ENCODE data around the gene ACSS1.

ACSS1 gene

GRCh38 chr20:25065625-25066338 lies 7.8 kb upstream of the ACSS1 start:
- H3K27ac ChIP-seq (ENCODE audit: low read length) = no peak overlapping the region
- H3K9me3 ChIP-seq (ENCODE audit: control insufficient read depth in 2 of 2, low read length in 2 of 2) = no peaks in the 10 kb centered on the region
- H3K36me3 ChIP-seq (ENCODE audit: control insufficient read depth in 2 of 2, insufficient read depth in 2 of 2, low read length in 2 of 2) = no peaks in the 10 kb centered on the region
- H3K4me3 ChIP-seq (ENCODE audit: low read length in 2 of 2) = no peak overlapping the region
- H3K27me3 ChIP-seq (ENCODE audit: control insufficient read depth in 1 of 2, insufficient read depth in 2 of 2, low read length in 2 of 2) = peaks cover 0 to 12% of the 10 kb centered on the region in 2 donors
- peaks cover 3% of the 10 kb centered on the region for H3K4me1 ChIP-seq (ENCODE audit: control insufficient read depth, insufficient read depth, low read length)
- no peak overlapping the region for H3K9ac ChIP-seq (ENCODE audit: low read length in 2 of 2)

GRCh38 chr20:25065072-25065624 lies 7.2 kb upstream of the ACSS1 start:
- H3K36me3 ChIP-seq (ENCODE audit: control insufficient read depth in 2 of 2, insufficient read depth in 2 of 2, low read length in 2 of 2) = no peaks in the 10 kb centered on the region
- peaks cover 0 to 10% of the 10 kb centered on the region in 2 donors for H3K27me3 ChIP-seq (ENCODE audit: control insufficient read depth in 1 of 2, insufficient read depth in 2 of 2, low read length in 2 of 2)
- peaks cover 3% of the 10 kb centered on the region for H3K4me1 ChIP-seq (ENCODE audit: control insufficient read depth, insufficient read depth, low read length)
- no peak overlapping the region for H3K4me3 ChIP-seq (ENCODE audit: low read length in 2 of 2)
- H3K9me3 ChIP-seq (ENCODE audit: control insufficient read depth in 2 of 2, low read length in 2 of 2) = no peaks in the 10 kb centered on the region
- no peak overlapping the region for H3K9ac ChIP-seq (ENCODE audit: low read length in 2 of 2)
- H3K27ac ChIP-seq (ENCODE audit: low read length) = no peak overlapping the region

GRCh38 chr20:25064561-25065071 lies 6.7 kb upstream of the ACSS1 start:
- peaks cover 3% of the 10 kb centered on the region for H3K4me1 ChIP-seq (ENCODE audit: control insufficient read depth, insufficient read depth, low read length)
- H3K9me3 ChIP-seq (ENCODE audit: control insufficient read depth in 2 of 2, low read length in 2 of 2) = no peaks in the 10 kb centered on the region
- H3K27ac ChIP-seq (ENCODE audit: low read length) = no peak overlapping the region
- peaks cover 0 to 7% of the 10 kb centered on the region in 2 donors for H3K27me3 ChIP-seq (ENCODE audit: control insufficient read depth in 1 of 2, insufficient read depth in 2 of 2, low read length in 2 of 2)
- no peak overlapping the region for H3K4me3 ChIP-seq (ENCODE audit: low read length in 2 of 2)
- H3K9ac ChIP-seq (ENCODE audit: low read length in 2 of 2) = no peak overlapping the region
- H3K36me3 ChIP-seq (ENCODE audit: control insufficient read depth in 2 of 2, insufficient read depth in 2 of 2, low read length in 2 of 2) = no peaks in the 10 kb centered on the region

GRCh38 chr20:25063981-25064380 lies 6.0 kb upstream of the ACSS1 start:
- Histone ChIP-seq H3K27ac (ENCODE audit: low read length) (no peak overlapping the region), H3K9me3 (ENCODE audit: control insufficient read depth in 2 of 2, low read length in 2 of 2) (no peaks in the 10 kb centered on the region), H3K36me3 (ENCODE audit: control insufficient read depth in 2 of 2, insufficient read depth in 2 of 2, low read length in 2 of 2) (no peaks in the 10 kb centered on the region), H3K27me3 (ENCODE audit: control insufficient read depth in 1 of 2, insufficient read depth in 2 of 2, low read length in 2 of 2) (peaks cover 0 to 7% of the 10 kb centered on the region in 2 donors), H3K4me3 (ENCODE audit: low read length in 2 of 2) (no peak overlapping the region), H3K9ac (ENCODE audit: low read length in 2 of 2) (no peak overlapping the region), H3K4me1 (ENCODE audit: control insufficient read depth, insufficient read depth, low read length) (peaks cover 9% of the 10 kb centered on the region)

GRCh38 chr20:25063546-25063945 lies 5.6 kb upstream of the ACSS1 start:
- H3K9ac ChIP-seq (ENCODE audit: low read length in 2 of 2) = no peak overlapping the region
- no peak overlapping the region for H3K4me3 ChIP-seq (ENCODE audit: low read length in 2 of 2)

GRCh38 chr20:25062841-25063240 lies 4.9 kb upstream of the ACSS1 start:
- Histone ChIP-seq H3K9ac (ENCODE audit: low read length in 2 of 2) (no peak overlapping the region), H3K9me3 (ENCODE audit: control insufficient read depth in 2 of 2, low read length in 2 of 2) (no peaks in the 10 kb centered on the region), H3K4me1 (ENCODE audit: control insufficient read depth, insufficient read depth, low read length) (peaks cover 17% of the 10 kb centered on the region), H3K27ac (ENCODE audit: low read length) (no peak overlapping the region), H3K36me3 (ENCODE audit: control insufficient read depth in 2 of 2, insufficient read depth in 2 of 2, low read length in 2 of 2) (no peaks in the 10 kb centered on the region), H3K4me3 (ENCODE audit: low read length in 2 of 2) (no peak overlapping the region), H3K27me3 (ENCODE audit: control insufficient read depth in 1 of 2, insufficient read depth in 2 of 2, low read length in 2 of 2) (peaks cover 0 to 6% of the 10 kb centered on the region in 2 donors)

More at GRCh38 chr20:25063546-25063945, 5.6 kb upstream of the ACSS1 start:
- Histone ChIP-seq H3K27me3 (ENCODE audit: control insufficient read depth in 1 of 2, insufficient read depth in 2 of 2, low read length in 2 of 2) (peaks cover 0 to 7% of the 10 kb centered on the region in 2 donors), H3K36me3 (ENCODE audit: control insufficient read depth in 2 of 2, insufficient read depth in 2 of 2, low read length in 2 of 2) (no peaks in the 10 kb centered on the region), H3K27ac (ENCODE audit: low read length) (no peak overlapping the region), H3K4me1 (ENCODE audit: control insufficient read depth, insufficient read depth, low read length) (peaks cover 14% of the 10 kb centered on the region), H3K9me3 (ENCODE audit: control insufficient read depth in 2 of 2, low read length in 2 of 2) (no peaks in the 10 kb centered on the region)

GRCh38 chr20:25061821-25062530 lies 4.0 kb upstream of the ACSS1 start:
- Histone ChIP-seq H3K36me3 (ENCODE audit: control insufficient read depth in 2 of 2, insufficient read depth in 2 of 2, low read length in 2 of 2) (no peaks in the 10 kb centered on the region), H3K9ac (ENCODE audit: low read length in 2 of 2) (no peak overlapping the region), H3K27ac (ENCODE audit: low read length) (no peak overlapping the region), H3K27me3 (ENCODE audit: control insufficient read depth in 1 of 2, insufficient read depth in 2 of 2, low read length in 2 of 2) (no peaks in the 10 kb centered on the region), H3K9me3 (ENCODE audit: control insufficient read depth in 2 of 2, low read length in 2 of 2) (no peaks in the 10 kb centered on the region), H3K4me1 (ENCODE audit: control insufficient read depth, insufficient read depth, low read length) (peaks cover 23% of the 10 kb centered on the region), H3K4me3 (ENCODE audit: low read length in 2 of 2) (no peak overlapping the region)

- Histone ChIP-seq H3K27ac (ENCODE audit: low read length) (no peak overlapping the region), H3K27me3 (ENCODE audit: control insufficient read depth in 1 of 2, insufficient read depth in 2 of 2, low read length in 2 of 2) (no peaks in the 10 kb centered on the region), H3K4me1 (ENCODE audit: control insufficient read depth, insufficient read depth, low read length) (peaks cover 31% of the 10 kb centered on the region), H3K9ac (ENCODE audit: low read length in 2 of 2) (no peak overlapping the region), H3K9me3 (ENCODE audit: control insufficient read depth in 2 of 2, low read length in 2 of 2) (no peaks in the 10 kb centered on the region), H3K4me3 (ENCODE audit: low read length in 2 of 2) (no peak overlapping the region), H3K36me3 (ENCODE audit: control insufficient read depth in 2 of 2, insufficient read depth in 2 of 2, low read length in 2 of 2) (no peaks in the 10 kb centered on the region)
Measured at GRCh38 chr20:25061103-25061799, 3.3 kb upstream of the ACSS1 start.

GRCh38 chr20:25059866-25060465 lies 2.0 kb upstream of the ACSS1 start:
- no peak overlapping the region for H3K4me3 ChIP-seq (ENCODE audit: low read length in 2 of 2)
- H3K9ac ChIP-seq (ENCODE audit: low read length in 2 of 2) = no peak overlapping the region
- no peaks in the 10 kb centered on the region for H3K36me3 ChIP-seq (ENCODE audit: control insufficient read depth in 2 of 2, insufficient read depth in 2 of 2, low read length in 2 of 2)
- H3K9me3 ChIP-seq (ENCODE audit: control insufficient read depth in 2 of 2, low read length in 2 of 2) = no peaks in the 10 kb centered on the region
- peaks cover 40% of the 10 kb centered on the region for H3K4me1 ChIP-seq (ENCODE audit: control insufficient read depth, insufficient read depth, low read length)
- H3K27ac ChIP-seq (ENCODE audit: low read length) = no peak overlapping the region
- no peaks in the 10 kb centered on the region for H3K27me3 ChIP-seq (ENCODE audit: control insufficient read depth in 1 of 2, insufficient read depth in 2 of 2, low read length in 2 of 2)
